Measurements from ENCODE around the gene EHBP1. TPM values are rescaled to one million over a fixed set of nuclear protein-coding genes. Genes with fewer than 3 reads are reported as not detected.
A peak's percentile ranks its signal among the peaks of the same experiment; 100 is the strongest.

The EHBP1 gene
- 104 TPM for total RNA-seq

- DNase-seq = peak; percentile 99
These were observed at the start of gene EHBP1 for GRCh38 chr2:62705007-62705829. EHBP1 (plus strand) TSS chr2:62705713; CDS start chr2:62707192, 1,479 bp downstream.

GRCh38 chr2:62657783-62658182 is 47.7 kb upstream of the EHBP1 start:
- no peak for DNase-seq

- DNase-seq = no peak
These were observed 46.6 kb upstream of the EHBP1 start for GRCh38 chr2:62658891-62659290.

- DNase-seq = no peak
These were observed 45.4 kb upstream of the EHBP1 start for GRCh38 chr2:62660087-62660486.

GRCh38 chr2:62660582-62661262 is 44.8 kb upstream of the EHBP1 start:
- DNase-seq = no peak

GRCh38 chr2:62661263-62661635 is 44.3 kb upstream of the EHBP1 start:
- no peak for DNase-seq

GRCh38 chr2:62662131-62662530 is 43.4 kb upstream of the EHBP1 start:
- DNase-seq = no peak

GRCh38 chr2:62662554-62662953 is 43.0 kb upstream of the EHBP1 start:
- DNase-seq = peak; percentile 37

- DNase-seq = peak; percentile 92
These were observed 42.1 kb upstream of the EHBP1 start for GRCh38 chr2:62663411-62663810.

GRCh38 chr2:62663920-62664795 is 41.4 kb upstream of the EHBP1 start:
- peak; percentile 77 for DNase-seq

GRCh38 chr2:62665446-62665845 is 40.1 kb upstream of the EHBP1 start:
- no peak for DNase-seq

GRCh38 chr2:62669180-62669579 is 36.3 kb upstream of the EHBP1 start:
- no peak for DNase-seq

- peak; percentile 28 for DNase-seq
These were observed 32.9 kb upstream of the EHBP1 start for GRCh38 chr2:62672601-62673000.

- DNase-seq = no peak
These were observed 30.5 kb upstream of the EHBP1 start for GRCh38 chr2:62675062-62675461.

GRCh38 chr2:62685256-62685655 is 20.3 kb upstream of the EHBP1 start:
- no peak for DNase-seq

GRCh38 chr2:62686012-62686685 is 19.4 kb upstream of the EHBP1 start:
- no peak for DNase-seq

GRCh38 chr2:62687636-62688035 is 17.9 kb upstream of the EHBP1 start:
- DNase-seq = no peak

- no peak for DNase-seq
These were observed 16.7 kb upstream of the EHBP1 start for GRCh38 chr2:62688771-62689170.

- no peak for DNase-seq
These were observed 14.3 kb upstream of the EHBP1 start for GRCh38 chr2:62691186-62691585.

- DNase-seq = no peak
These were observed 13.3 kb upstream of the EHBP1 start for GRCh38 chr2:62692225-62692624.

- DNase-seq = no peak
These were observed 6.9 kb upstream of the EHBP1 start for GRCh38 chr2:62698653-62699052.

- no peak for DNase-seq
These were observed 883 bp upstream of the EHBP1 start for GRCh38 chr2:62704654-62705006.

Data from tongue (tissue), 2 donors.